Nephron progenitor cell (in vitro differentiated cells): ENCODE data around the gene C12orf50.

Experiments
- DNase-seq: peaks from one replicate; pipeline ENCODE4 v3.0.0; 2021
- H3K27ac Mint-ChIP-seq: 2 replicates; pipeline ENCODE4 v1.8.0; 2021; ENCODE audit warnings: mild to moderate bottlenecking, moderate library complexity, mixed read lengths
- H3K27me3 Mint-ChIP-seq: 2 replicates; pipeline ENCODE4 v1.8.0; 2021; ENCODE audit warnings: mild to moderate bottlenecking, low read depth, mixed read lengths; ENCODE audit not compliant: poor library complexity
- H3K36me3 Mint-ChIP-seq: 2 replicates; pipeline ENCODE4 v1.8.0; 2021; ENCODE audit warnings: low read depth, mixed read lengths
- H3K4me1 Mint-ChIP-seq: 2 replicates; pipeline ENCODE4 v1.8.0; 2021; ENCODE audit warnings: mixed read lengths
- H3K4me3 Mint-ChIP-seq: 2 replicates; pipeline ENCODE4 v1.8.0; 2021; ENCODE audit warnings: mild to moderate bottlenecking, moderate library complexity, mixed read lengths
- H3K9me3 Mint-ChIP-seq: 2 replicates; pipeline ENCODE4 v1.8.0; 2021; ENCODE audit warnings: mild to moderate bottlenecking, moderate library complexity, mixed read lengths
- CTCF ChIP-seq: fragments of 200-600 bp; sonication (generic); IDR thresholded peaks from 2 replicates; pipeline ENCODE4 v1.5.0; 2021; ENCODE audit warnings: antibody characterized with exemption

Gene C12orf50

DNA sequence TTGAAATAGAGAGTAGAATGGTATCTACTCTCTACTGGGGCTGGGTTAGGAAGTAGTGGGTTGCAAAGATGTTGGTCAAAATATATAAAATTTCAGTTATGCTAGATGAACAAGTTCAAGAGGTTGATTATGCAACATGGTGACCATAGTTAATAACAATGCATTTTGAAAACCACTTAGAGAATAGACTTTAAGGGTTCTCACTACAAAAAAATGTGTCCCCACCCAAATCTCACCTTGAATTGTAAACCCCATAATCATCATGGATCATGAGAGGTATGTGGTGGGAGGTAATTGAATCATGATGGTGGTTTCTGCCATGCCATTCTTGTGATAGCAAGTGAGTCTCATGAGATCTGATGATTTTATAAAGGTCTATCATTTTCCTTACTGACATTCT is 94.0 kb downstream of the C12orf50 start:
- no peak overlapping the region for H3K4me3 Mint-ChIP-seq
- H3K4me1 Mint-ChIP-seq: no peaks in the 10 kb centered on the region
- H3K27ac Mint-ChIP-seq: no peak overlapping the region
- TF ChIP-seq CTCF: no peak
- peaks cover 6% of the 10 kb centered on the region for H3K36me3 Mint-ChIP-seq
- peaks cover 23% of the 10 kb centered on the region for H3K9me3 Mint-ChIP-seq
- H3K27me3 Mint-ChIP-seq: no peaks in the 10 kb centered on the region
- no peak for DNase-seq

DNA sequence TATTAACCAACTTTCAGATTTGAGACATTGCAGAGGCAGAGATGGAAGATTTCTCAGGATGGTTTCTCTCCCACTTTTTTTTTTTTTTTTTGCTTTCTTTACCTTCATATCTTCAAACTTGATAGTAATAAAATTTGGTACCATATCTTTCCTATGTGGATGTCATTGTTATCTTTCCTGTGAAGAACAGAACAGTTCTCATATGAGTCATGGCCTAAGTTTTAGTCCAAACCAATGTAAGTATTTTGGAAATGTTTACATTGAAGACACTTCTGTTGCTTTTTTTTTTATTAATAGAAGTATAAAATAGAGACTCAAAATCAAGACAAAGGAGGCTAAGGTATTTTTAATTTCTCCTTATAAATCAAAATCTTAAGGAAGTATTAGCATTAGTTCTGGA is 95.2 kb downstream of the C12orf50 start:
- Mint-ChIP-seq H3K9me3 (peaks cover 23% of the 10 kb centered on the region), H3K27me3 (no peaks in the 10 kb centered on the region), H3K27ac (no peak overlapping the region), H3K36me3 (peaks cover 6% of the 10 kb centered on the region), H3K4me3 (no peak overlapping the region), H3K4me1 (no peaks in the 10 kb centered on the region)
- DNase-seq: no peak
- no peak for TF ChIP-seq CTCF

DNA sequence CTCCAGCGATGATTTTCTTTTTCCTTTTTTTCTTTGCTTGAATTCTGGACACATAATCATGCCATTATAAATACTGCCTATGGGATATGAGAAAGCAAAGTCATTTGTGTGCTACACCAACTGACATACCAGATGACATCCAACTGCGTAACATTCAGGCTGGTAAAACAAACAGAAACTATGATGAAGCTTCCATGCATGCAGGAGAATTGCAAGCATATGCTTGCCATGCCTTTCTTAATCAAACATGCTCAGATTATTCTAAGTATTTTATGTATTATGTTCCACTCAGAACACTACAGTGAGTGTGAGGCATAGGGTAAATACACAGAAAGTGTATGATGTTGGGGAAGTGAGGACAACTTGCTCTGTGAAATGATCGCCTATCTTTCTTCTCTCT is 97.4 kb downstream of the C12orf50 start:
- H3K9me3 Mint-ChIP-seq: peaks cover 14% of the 10 kb centered on the region
- H3K27ac Mint-ChIP-seq: no peak overlapping the region
- no peak for DNase-seq
- no peaks in the 10 kb centered on the region for H3K4me1 Mint-ChIP-seq
- TF ChIP-seq CTCF: no peak
- no peak overlapping the region for H3K4me3 Mint-ChIP-seq
- peaks cover 6% of the 10 kb centered on the region for H3K36me3 Mint-ChIP-seq
- no peaks in the 10 kb centered on the region for H3K27me3 Mint-ChIP-seq

- DNase-seq: no peak
- TF ChIP-seq CTCF: no peak
- no peaks in the 10 kb centered on the region for H3K4me1 Mint-ChIP-seq
- H3K36me3 Mint-ChIP-seq: no peaks in the 10 kb centered on the region
- H3K27me3 Mint-ChIP-seq: no peaks in the 10 kb centered on the region
- peaks cover 6% of the 10 kb centered on the region for H3K9me3 Mint-ChIP-seq
- no peak overlapping the region for H3K4me3 Mint-ChIP-seq
- H3K27ac Mint-ChIP-seq: no peak overlapping the region
Observed at GRCh38 chr12:87930627-87931026, 98.6 kb downstream of the C12orf50 start.
